Astrocyte of the spinal cord (primary cell): ENCODE data around the gene OR14A16.

Experiments
- DNase-seq: peaks from one replicate; pipeline ENCODE4 v3.0.0; 2011; ENCODE audit warnings: low read depth, low spot score
- H3K4me3 ChIP-seq: 2 replicates; pipeline ENCODE4 v1.5.1; 2011; ENCODE audit warnings: low read depth, mild to moderate bottlenecking, low read length, moderate library complexity
- in situ Hi-C: cut with HindIII; loops from 2 replicates; pipeline ENCODE4 v1.10.0; 2017; ENCODE audit warnings: low sequenced_read_pairs
- TF ChIP-seq, protein P1 (sequence below): IDR thresholded peaks from 2 replicates; pipeline ENCODE4 v1.5.1; 2012; ENCODE audit warnings: low read depth, mild to moderate bottlenecking, low read length, inconsistent platforms

OR14A16 gene

DNA sequence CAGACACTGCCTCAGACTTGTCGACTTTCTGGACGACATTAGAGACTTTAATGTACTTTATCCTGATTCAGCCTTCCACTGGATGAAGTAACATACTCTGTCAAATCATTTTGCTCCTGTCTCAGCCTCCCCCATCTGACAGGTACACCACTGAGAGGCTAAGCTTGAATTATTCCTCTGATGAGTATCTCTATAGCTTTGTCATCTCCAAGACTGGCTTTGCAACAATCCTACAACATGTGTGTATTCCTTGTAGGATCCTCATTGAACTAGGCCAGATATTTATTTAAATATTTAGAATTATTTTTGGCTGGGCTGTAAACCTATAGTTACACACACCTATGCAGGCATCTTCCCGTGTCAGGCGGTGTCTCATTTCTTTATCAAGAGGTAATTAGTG lies 32.0 kb upstream of the OR14A16 start:
- in situ Hi-C loops, result no loop called here
- no peak overlapping the region for H3K4me3 ChIP-seq
- DNase-seq, result no peak
- TF ChIP-seq, protein P1, sequence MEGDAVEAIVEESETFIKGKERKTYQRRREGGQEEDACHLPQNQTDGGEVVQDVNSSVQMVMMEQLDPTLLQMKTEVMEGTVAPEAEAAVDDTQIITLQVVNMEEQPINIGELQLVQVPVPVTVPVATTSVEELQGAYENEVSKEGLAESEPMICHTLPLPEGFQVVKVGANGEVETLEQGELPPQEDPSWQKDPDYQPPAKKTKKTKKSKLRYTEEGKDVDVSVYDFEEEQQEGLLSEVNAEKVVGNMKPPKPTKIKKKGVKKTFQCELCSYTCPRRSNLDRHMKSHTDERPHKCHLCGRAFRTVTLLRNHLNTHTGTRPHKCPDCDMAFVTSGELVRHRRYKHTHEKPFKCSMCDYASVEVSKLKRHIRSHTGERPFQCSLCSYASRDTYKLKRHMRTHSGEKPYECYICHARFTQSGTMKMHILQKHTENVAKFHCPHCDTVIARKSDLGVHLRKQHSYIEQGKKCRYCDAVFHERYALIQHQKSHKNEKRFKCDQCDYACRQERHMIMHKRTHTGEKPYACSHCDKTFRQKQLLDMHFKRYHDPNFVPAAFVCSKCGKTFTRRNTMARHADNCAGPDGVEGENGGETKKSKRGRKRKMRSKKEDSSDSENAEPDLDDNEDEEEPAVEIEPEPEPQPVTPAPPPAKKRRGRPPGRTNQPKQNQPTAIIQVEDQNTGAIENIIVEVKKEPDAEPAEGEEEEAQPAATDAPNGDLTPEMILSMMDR, result no peak

DNA sequence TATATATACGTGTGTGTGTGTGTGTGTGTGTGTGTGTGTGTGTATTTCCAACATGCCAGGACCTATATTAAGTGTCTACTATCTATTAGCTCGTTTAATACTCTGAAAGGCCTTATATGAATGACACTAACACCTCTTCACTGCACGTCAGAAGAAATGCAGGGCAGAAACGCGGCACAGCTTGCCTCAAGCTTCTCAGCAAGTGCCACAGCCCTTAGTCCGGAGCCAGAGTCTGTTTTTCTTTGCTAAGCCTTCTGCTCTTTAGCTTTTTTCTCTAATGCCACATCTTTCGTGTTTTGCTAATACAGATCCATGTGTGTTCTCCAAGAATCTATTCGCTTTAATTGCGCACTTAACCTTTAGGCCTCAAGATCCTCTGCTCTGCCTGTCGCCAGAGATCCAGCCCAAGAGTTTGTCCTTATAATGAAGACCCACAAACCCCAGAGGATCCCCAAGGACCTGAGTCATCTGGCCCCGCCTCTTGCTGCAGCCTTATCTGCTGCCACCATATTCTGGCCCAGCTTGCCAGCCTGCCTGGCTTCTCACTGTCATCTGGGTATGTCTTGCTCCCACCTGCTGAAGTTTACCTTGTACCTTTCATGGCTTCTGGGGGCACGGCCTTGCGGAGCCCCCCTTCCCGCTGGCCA lies 31.1 kb upstream of the OR14A16 start:
- no peak for DNase-seq
- TF ChIP-seq, protein P1, result no peak
- H3K4me3 ChIP-seq, result no peak overlapping the region
- in situ Hi-C loops, result no loop called here

DNA sequence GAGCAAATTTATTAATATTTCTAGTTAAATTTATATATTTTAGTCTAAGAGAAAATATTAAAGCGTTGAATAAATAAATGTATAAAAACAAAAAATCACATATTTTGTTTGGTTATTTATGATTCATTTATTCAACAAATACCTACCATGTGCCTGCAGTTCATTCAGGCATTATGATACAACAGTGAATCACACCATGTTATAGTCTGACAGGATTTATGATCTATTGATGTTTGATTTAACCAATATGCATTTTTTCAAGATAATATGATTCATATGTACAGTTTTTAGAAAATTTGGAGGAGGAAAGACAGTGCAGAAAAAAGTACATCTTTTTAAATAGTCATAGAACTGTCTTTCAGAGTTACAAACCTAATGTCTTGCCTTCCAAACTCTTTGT lies 25.7 kb upstream of the OR14A16 start:
- in situ Hi-C loops, result no loop called here
- TF ChIP-seq, protein P1, result no peak
- no peak for DNase-seq
- H3K4me3 ChIP-seq, result no peak overlapping the region

DNA sequence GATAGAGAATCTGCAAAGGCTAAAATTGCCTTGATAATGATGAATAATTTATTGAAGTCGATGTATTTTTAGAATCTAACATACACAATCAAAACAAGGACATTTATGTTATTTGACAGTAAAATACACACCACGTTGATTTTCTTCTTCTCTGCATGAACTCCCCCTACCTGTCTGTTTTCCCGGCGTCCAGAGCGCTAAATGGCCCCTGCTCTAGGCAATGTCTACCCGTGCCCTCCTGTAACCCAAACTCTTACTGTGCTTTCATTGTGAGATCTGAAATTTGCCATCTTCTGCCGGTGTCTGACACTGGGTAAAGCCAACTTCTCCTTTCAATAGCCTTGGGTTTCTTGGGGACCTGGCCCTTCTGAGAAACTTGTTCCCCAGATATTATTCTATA lies 24.4 kb upstream of the OR14A16 start:
- in situ Hi-C loops, result no loop called here
- DNase-seq, result no peak

DNA sequence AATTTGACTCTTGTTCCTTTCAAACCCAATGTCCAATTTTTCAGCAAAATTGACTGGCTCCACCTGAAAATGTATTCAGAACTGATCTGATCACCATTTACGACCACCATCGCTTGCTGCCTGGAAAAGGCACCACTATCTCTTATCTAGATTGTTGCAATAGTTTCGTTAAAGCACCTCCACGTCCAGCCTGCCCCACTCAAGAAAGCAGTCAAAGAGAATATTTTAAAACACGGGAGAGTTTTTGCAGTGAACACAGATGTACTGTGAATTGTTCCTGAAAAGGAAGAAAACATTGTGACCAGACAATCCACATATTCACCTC lies 21.7 kb upstream of the OR14A16 start:
- no peak overlapping the region for H3K4me3 ChIP-seq
- in situ Hi-C loops, result no loop called here
- TF ChIP-seq, protein P1, result no peak
- no peak for DNase-seq

More for the DNA sequence above, 24.4 kb upstream of the OR14A16 start:
- H3K4me3 ChIP-seq, result no peak overlapping the region
- TF ChIP-seq, protein P1, result no peak

DNA sequence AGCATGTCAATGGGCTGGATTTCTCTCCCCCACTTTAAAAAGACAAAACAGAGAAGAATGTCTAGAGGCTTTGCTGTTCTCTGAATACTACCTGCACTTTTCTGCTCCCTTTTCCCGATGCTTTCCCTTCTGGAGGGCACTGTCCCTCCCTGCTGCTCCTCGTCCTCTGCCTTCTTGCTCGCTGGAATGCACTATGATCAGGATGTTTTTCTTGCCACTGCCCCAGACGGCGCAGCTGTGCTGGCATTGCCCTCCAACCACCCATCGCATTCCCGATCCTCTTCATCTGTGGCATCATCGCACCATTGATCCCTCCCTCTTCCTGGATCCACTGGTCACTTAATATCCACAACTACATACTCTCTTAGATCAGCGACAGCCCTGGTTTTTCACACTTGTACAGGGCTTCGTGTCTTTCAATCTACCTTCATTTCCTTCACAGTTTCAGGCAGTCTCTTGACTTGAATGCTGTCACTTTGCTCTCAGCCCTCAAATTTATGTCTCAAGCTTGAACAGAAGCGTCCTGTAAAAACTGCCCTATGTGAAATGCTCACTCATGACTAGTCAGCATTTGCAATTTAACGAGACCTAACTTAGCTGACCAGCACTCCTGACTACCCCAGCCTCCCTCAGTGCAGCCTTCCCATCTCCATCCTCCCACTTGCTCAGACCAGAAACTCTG lies 21.2 kb upstream of the OR14A16 start:
- DNase-seq, result no peak
- in situ Hi-C loops, result no loop called here
- H3K4me3 ChIP-seq, result no peak overlapping the region
- TF ChIP-seq, protein P1, result no peak
